Keratinocyte (primary cell): ENCODE results near the gene CDCP2. TPM values are rescaled to one million over a fixed set of nuclear protein-coding genes. Genes with fewer than 3 reads are reported as not detected.

Experiments
- DNase-seq: peaks from one replicate; pipeline ENCODE4 v3.0.0-alpha.2; 2011; ENCODE audit warnings: low read depth, missing footprints, low spot score
- FAIRE-seq: peaks from 2 replicates; lab custom pipeline; 2011; peaks lifted over from hg19 to GRCh38; lab: Jason Lieb, UNC
- H2AFZ ChIP-seq: 2 replicates; pipeline ENCODE4 v1.6.0; 2012; ENCODE audit warnings: low read length, control low read depth, inconsistent platforms; ENCODE audit not compliant: control insufficient read depth
- H3K27ac ChIP-seq: 2 replicates; pipeline ENCODE4 v1.5.1; 2011; ENCODE audit warnings: low read length; ENCODE audit not compliant: control insufficient read depth, insufficient read depth
- H3K27me3 ChIP-seq: 3 replicates; pipeline ENCODE4 v1.6.0; 2011; ENCODE audit warnings: low read length; ENCODE audit not compliant: control insufficient read depth, insufficient read depth; ENCODE audit errors: extremely low read depth
- H3K36me3 ChIP-seq, 2 experiments: 2 replicates in 1 of 2; 3 replicates in 1 of 2; pipeline ENCODE4 v1.5.1; 2011; ENCODE audit warnings: low read length in 2 of 2, mild to moderate bottlenecking in 1 of 2; ENCODE audit not compliant: control insufficient read depth in 2 of 2, insufficient read depth in 2 of 2; ENCODE audit errors: extremely low read depth in 1 of 2
- H3K4me1 ChIP-seq: 3 replicates; pipeline ENCODE4 v1.5.1; 2011; ENCODE audit warnings: low read length; ENCODE audit not compliant: control insufficient read depth, insufficient read depth; ENCODE audit errors: extremely low read depth
- H3K4me2 ChIP-seq: 3 replicates; pipeline ENCODE4 v1.6.0; 2011; ENCODE audit warnings: low read depth, low read length; ENCODE audit not compliant: control insufficient read depth, insufficient read depth; ENCODE audit errors: extremely low read depth
- H3K4me3 ChIP-seq, 3 experiments: fragments of 200-600 bp in 1 of 3; sonication (generic) in 1 of 3; 2 replicates in 2 of 3; 3 replicates in 1 of 3; pipeline ENCODE4 v1.5.1; 2011 to 2016; ENCODE audit warnings: low read length in 3 of 3, mild to moderate bottlenecking in 3 of 3, control low read depth in 2 of 3, inconsistent platforms in 1 of 3, low read depth in 1 of 3, mixed read lengths in 1 of 3, mixed run types in 1 of 3, moderate library complexity in 1 of 3; ENCODE audit not compliant: control insufficient read depth in 2 of 3, insufficient read depth in 2 of 3; ENCODE audit errors: extremely low read depth in 1 of 3
- H3K79me2 ChIP-seq: 2 replicates; pipeline ENCODE4 v1.6.0; 2012; ENCODE audit warnings: low read length; ENCODE audit not compliant: control insufficient read depth, insufficient read depth
- H3K9ac ChIP-seq: 3 replicates; pipeline ENCODE4 v1.6.0; 2011; ENCODE audit warnings: low read length; ENCODE audit not compliant: control insufficient read depth, insufficient read depth; ENCODE audit errors: extremely low read depth
- H3K9me1 ChIP-seq: 3 replicates; pipeline ENCODE4 v1.6.0; 2011; ENCODE audit warnings: low read length; ENCODE audit not compliant: control insufficient read depth, insufficient read depth; ENCODE audit errors: extremely low read depth
- H3K9me3 ChIP-seq: 2 replicates; pipeline ENCODE4 v1.5.1; 2012; ENCODE audit warnings: low read depth, low read length; ENCODE audit not compliant: control insufficient read depth
- H4K20me1 ChIP-seq: 3 replicates; pipeline ENCODE4 v1.6.0; 2011; ENCODE audit warnings: low read length; ENCODE audit not compliant: control insufficient read depth, insufficient read depth; ENCODE audit errors: extremely low read depth
- EZH2 ChIP-seq: IDR thresholded peaks from one replicate; pipeline ENCODE4 v1.6.1; 2012; ENCODE audit warnings: inconsistent platforms, mild to moderate bottlenecking, low read length, moderate library complexity
- dilution Hi-C: fragments of 300-500 bp; cut with MboI; formaldehyde crosslinking; loops from one replicate; pipeline ENCODE4 v1.7.0; 2020; ENCODE audit warnings: low sequenced_read_pairs; ENCODE audit not compliant: extremely low pct_ligation_motif_present
- polyA plus RNA-seq, 5 experiments: library from polyadenylated mRNA; depleted of rRNA in 3 of 5; stranded (reverse) in 3 of 5; stranded (forward) in 1 of 5; unstranded in 1 of 5; fragments of >200 nt; gene quantifications; 1 replicate in 1 of 5; 2 replicates in 3 of 5; 3 replicates in 1 of 5; pipeline versions ENCODE4 v1.2.1 to v1.2.3, GENCODE V29; 2011 to 2012; ENCODE audit warnings: missing spikeins in 2 of 5, low read depth in 1 of 5, low replicate concordance in 1 of 5
- TF ChIP-seq, protein P1 (sequence below), 3 experiments: IDR thresholded peaks in 1 of 3; conservative IDR thresholded peaks in 1 of 3; optimal IDR thresholded peaks in 1 of 3; 2 replicates in 2 of 3; 3 replicates in 1 of 3; pipeline versions ENCODE3 to v1.5.1; 2011; ENCODE audit warnings: low read length in 3 of 3, mild to moderate bottlenecking in 3 of 3, moderate library complexity in 2 of 3, control low read depth in 1 of 3, inconsistent platforms in 1 of 3; ENCODE audit not compliant: insufficient read depth in 2 of 3; ENCODE audit errors: extremely low read depth in 1 of 3

Gene CDCP2
- polyA plus RNA-seq, 1 donor (not counting 4 experiments of a cell fraction or from before 2014, with no cell fraction given) = not detected

DNA sequence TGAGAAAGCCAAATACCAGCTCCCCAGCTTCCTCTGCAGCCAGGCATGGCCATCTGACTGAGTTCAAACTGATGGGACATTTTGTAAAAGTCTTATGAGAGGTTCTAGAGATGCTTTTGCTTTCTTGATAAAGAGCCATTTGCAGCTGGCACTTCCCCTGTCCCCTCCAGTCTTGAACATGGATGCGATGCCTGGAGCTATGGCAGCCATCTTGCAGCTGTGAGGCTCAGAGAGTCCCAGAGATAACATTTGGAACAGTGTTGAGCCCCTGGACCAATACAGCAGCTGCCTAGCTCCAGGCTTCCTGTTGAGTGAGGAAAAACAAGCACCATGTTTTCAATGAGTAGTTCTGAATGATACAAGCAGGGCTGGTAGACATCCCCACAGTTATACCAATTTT, 13.8 kb downstream of the CDCP2 start:
- no peaks in the 10 kb centered on the region for H3K9me3 ChIP-seq
- no peak overlapping the region for H3K4me2 ChIP-seq
- no peak overlapping the region for H3K9ac ChIP-seq
- TF ChIP-seq, protein P1, sequence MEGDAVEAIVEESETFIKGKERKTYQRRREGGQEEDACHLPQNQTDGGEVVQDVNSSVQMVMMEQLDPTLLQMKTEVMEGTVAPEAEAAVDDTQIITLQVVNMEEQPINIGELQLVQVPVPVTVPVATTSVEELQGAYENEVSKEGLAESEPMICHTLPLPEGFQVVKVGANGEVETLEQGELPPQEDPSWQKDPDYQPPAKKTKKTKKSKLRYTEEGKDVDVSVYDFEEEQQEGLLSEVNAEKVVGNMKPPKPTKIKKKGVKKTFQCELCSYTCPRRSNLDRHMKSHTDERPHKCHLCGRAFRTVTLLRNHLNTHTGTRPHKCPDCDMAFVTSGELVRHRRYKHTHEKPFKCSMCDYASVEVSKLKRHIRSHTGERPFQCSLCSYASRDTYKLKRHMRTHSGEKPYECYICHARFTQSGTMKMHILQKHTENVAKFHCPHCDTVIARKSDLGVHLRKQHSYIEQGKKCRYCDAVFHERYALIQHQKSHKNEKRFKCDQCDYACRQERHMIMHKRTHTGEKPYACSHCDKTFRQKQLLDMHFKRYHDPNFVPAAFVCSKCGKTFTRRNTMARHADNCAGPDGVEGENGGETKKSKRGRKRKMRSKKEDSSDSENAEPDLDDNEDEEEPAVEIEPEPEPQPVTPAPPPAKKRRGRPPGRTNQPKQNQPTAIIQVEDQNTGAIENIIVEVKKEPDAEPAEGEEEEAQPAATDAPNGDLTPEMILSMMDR (optimal IDR thresholded peaks at IDR 0.05 in 1 of 3, IDR thresholded peaks at IDR 0.05 in 1 of 3, conservative IDR thresholded peaks at IDR 0.05 in 1 of 3; ENCODE audit: extremely low read depth in 1 of 3, insufficient read depth in 2 of 3, low read length in 3 of 3) = no peak
- no peak for TF ChIP-seq EZH2
- H3K4me1 ChIP-seq = no peaks in the 10 kb centered on the region
- no peak for FAIRE-seq
- no peaks in the 10 kb centered on the region for H4K20me1 ChIP-seq
- H3K79me2 ChIP-seq = no peaks in the 10 kb centered on the region
- H3K27me3 ChIP-seq = peaks cover 2% of the 10 kb centered on the region
- H2AFZ ChIP-seq = no peak overlapping the region
- dilution Hi-C loops = no loop called here
- H3K27ac ChIP-seq = no peak overlapping the region
- no peak for DNase-seq
- no peak overlapping the region for H3K4me3 ChIP-seq
- H3K36me3 ChIP-seq = no peaks in the 10 kb centered on the region
- H3K9me1 ChIP-seq = no peaks in the 10 kb centered on the region

DNA sequence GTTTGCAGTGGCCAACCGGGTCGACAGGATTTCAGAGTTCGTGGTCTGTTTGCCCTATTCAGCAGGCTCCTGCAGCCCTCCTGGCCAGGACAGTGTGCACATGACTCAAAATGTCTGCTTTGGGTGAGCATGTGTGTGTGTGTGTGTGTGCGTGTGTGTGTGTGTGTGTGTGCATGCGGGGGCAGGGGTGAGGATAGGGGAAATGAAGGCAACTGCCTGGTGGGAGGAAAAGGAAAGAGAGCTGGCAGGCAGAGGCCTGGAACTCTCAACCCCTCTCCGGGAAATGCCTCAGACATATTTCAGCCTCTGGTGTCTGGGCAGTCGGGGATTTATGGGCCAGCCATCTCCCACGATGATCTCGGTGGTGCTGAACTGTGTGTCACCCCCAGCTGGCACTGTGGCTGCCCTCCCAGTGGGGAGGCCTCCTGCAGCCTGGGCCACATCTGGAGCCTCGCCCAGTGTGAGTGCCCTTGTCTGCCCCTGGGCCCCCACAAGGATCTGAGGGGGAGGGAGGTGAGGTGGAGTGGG, 15.2 kb downstream of the CDCP2 start:
- Histone ChIP-seq H3K4me2 (no peak overlapping the region), H3K36me3 (no peaks in the 10 kb centered on the region), H4K20me1 (no peaks in the 10 kb centered on the region), H3K79me2 (no peaks in the 10 kb centered on the region), H3K4me1 (no peaks in the 10 kb centered on the region), H3K27me3 (peaks cover 2% of the 10 kb centered on the region), H2AFZ (no peak overlapping the region), H3K27ac (no peak overlapping the region), H3K9ac (no peak overlapping the region), H3K4me3 (no peak overlapping the region), H3K9me1 (no peaks in the 10 kb centered on the region), H3K9me3 (no peaks in the 10 kb centered on the region)
- dilution Hi-C loops = no loop called here
- no peak for TF ChIP-seq EZH2
- TF ChIP-seq, protein P1 (optimal IDR thresholded peaks at IDR 0.05 in 1 of 3, IDR thresholded peaks at IDR 0.05 in 1 of 3, conservative IDR thresholded peaks at IDR 0.05 in 1 of 3; ENCODE audit: extremely low read depth in 1 of 3, insufficient read depth in 2 of 3, low read length in 3 of 3) = no peak
- FAIRE-seq = no peak
- DNase-seq = no peak
